Tibial artery (tissue), 4 donors: ENCODE data around the gene ITSN1.

Source experiments
- DNase-seq, 2 donors: peaks; one replicate each; pipeline ENCODE4 v3.0.0-alpha.2; 2019
- H3K27ac ChIP-seq, 2 donors: fragments of 200-600 bp; sonication (generic) in 1 of 2; 1 replicate in 1 of 2; 2 replicates in 1 of 2; pipeline ENCODE4 v1.5.1; 2018 to 2019; ENCODE audit warnings: mild to moderate bottlenecking in 1 of 2
- H3K27me3 ChIP-seq, 2 donors: fragments of 200-600 bp; sonication (generic) in 1 of 2; one replicate each; pipeline versions ENCODE4 v1.5.1 to v1.6.0; 2016 to 2019
- H3K36me3 ChIP-seq, 3 donors: fragments of 200-600 bp; sonication (generic) in 2 of 3; one replicate each; pipeline ENCODE4 v1.5.1; 2016 to 2019; ENCODE audit warnings: mild to moderate bottlenecking in 2 of 3
- H3K4me1 ChIP-seq, 4 donors: fragments of 200-600 bp; sonication (generic) in 2 of 4; 1 replicate in 3 of 4; 2 replicates in 1 of 4; pipeline ENCODE4 v1.5.1; 2016 to 2019
- H3K4me3 ChIP-seq, 2 donors: fragments of 200-600 bp; sonication (generic) in 1 of 2; 1 replicate in 1 of 2; 2 replicates in 1 of 2; pipeline ENCODE4 v1.5.1; 2018 to 2019; ENCODE audit warnings: mild to moderate bottlenecking in 2 of 2
- H3K9me3 ChIP-seq, 3 donors: fragments of 200-600 bp; sonication (generic) in 1 of 3; one replicate each; pipeline ENCODE4 v1.5.1; 2016 to 2019
- CTCF ChIP-seq, 2 experiments: fragments of 200-600 bp in 1 of 2; fragments of 450-650 bp in 1 of 2; IDR thresholded peaks; one replicate each; pipeline ENCODE4 v1.5.1; 2017 to 2019; ENCODE audit warnings: antibody characterized with exemption in 2 of 2, mild to moderate bottlenecking in 1 of 2, moderate library complexity in 1 of 2
- intact Hi-C: fragments of 100-400 bp; cut with DNase I; formaldehyde crosslinking; loops from one replicate; pipeline ENCODE4 v1.15.0; 2023; ENCODE audit warnings: low total_unique reads

Gene ITSN1

GRCh38 chr21:33691945-33692603, 49.8 kb downstream of the ITSN1 start:
- intact Hi-C loops, result no loop called here
- H3K36me3 ChIP-seq, result no peaks in the 10 kb centered on the region
- TF ChIP-seq CTCF (IDR thresholded peaks at IDR 0.05), result no peak
- no peaks in the 10 kb centered on the region for H3K9me3 ChIP-seq
- DNase-seq, result no peak
- peaks cover 0 to 40% (median 9%) of the 10 kb centered on the region in 4 donors for H3K4me1 ChIP-seq
- H3K27ac ChIP-seq, result no peak overlapping the region
- H3K4me3 ChIP-seq, result no peak overlapping the region
- H3K27me3 ChIP-seq, result no peaks in the 10 kb centered on the region

- Histone ChIP-seq H3K4me3 (no peak overlapping the region), H3K4me1 (peaks cover 0 to 25% (median 4%) of the 10 kb centered on the region in 4 donors), H3K36me3 (no peaks in the 10 kb centered on the region), H3K9me3 (no peaks in the 10 kb centered on the region), H3K27me3 (no peaks in the 10 kb centered on the region), H3K27ac (no peak overlapping the region)
- intact Hi-C loops, result no loop called here
- no peak for DNase-seq
- no peak for TF ChIP-seq CTCF (IDR thresholded peaks at IDR 0.05)
These were observed 53.5 kb downstream of the ITSN1 start for GRCh38 chr21:33695813-33696212.

- intact Hi-C loops, result no loop called here
- H3K27me3 ChIP-seq, result no peaks in the 10 kb centered on the region
- DNase-seq, result no peak
- H3K4me3 ChIP-seq, result no peak overlapping the region
- no peaks in the 10 kb centered on the region for H3K9me3 ChIP-seq
- H3K4me1 ChIP-seq, result peaks cover 0 to 25% (median 4%) of the 10 kb centered on the region in 4 donors
- TF ChIP-seq CTCF (IDR thresholded peaks at IDR 0.05), result no peak
- H3K27ac ChIP-seq, result no peak overlapping the region
- no peaks in the 10 kb centered on the region for H3K36me3 ChIP-seq
These were observed 54.2 kb downstream of the ITSN1 start for GRCh38 chr21:33696465-33696864.

- intact Hi-C loops, result no loop called here
- no peak for TF ChIP-seq CTCF (IDR thresholded peaks at IDR 0.05)
- no peak overlapping the region for H3K27ac ChIP-seq
These were observed 56.0 kb downstream of the ITSN1 start for GRCh38 chr21:33698087-33698860.

GRCh38 chr21:33699277-33699676, 57.0 kb downstream of the ITSN1 start:
- Histone ChIP-seq H3K27ac (no peak overlapping the region), H3K4me1 (peaks cover 0 to 25% (median 4%) of the 10 kb centered on the region in 4 donors), H3K36me3 (no peaks in the 10 kb centered on the region), H3K9me3 (no peaks in the 10 kb centered on the region), H3K27me3 (no peaks in the 10 kb centered on the region), H3K4me3 (no peak overlapping the region)
- no peak for TF ChIP-seq CTCF (IDR thresholded peaks at IDR 0.05)
- DNase-seq, result no peak
- intact Hi-C loops, result no loop called here

More at GRCh38 chr21:33698087-33698860, 56.0 kb downstream of the ITSN1 start:
- no peak for DNase-seq
- H3K4me3 ChIP-seq, result no peak overlapping the region
- H3K4me1 ChIP-seq, result peaks cover 0 to 25% (median 4%) of the 10 kb centered on the region in 4 donors
- no peaks in the 10 kb centered on the region for H3K36me3 ChIP-seq
- H3K9me3 ChIP-seq, result no peaks in the 10 kb centered on the region
- no peaks in the 10 kb centered on the region for H3K27me3 ChIP-seq
